Lower leg skin (tissue), 3 donors: Measurements from ENCODE around the gene CLSTN1.

Experiments used
- POLR2A ChIP-seq, 2 donors: fragments of 450-650 bp; IDR thresholded peaks; one replicate each; pipeline ENCODE4 v1.6.1; 2016 to 2017; ENCODE audit warnings: antibody characterized with exemption in 2 of 2, mild to moderate bottlenecking in 1 of 2, moderate library complexity in 1 of 2
- TF ChIP-seq, protein P1 (sequence below), 3 donors: fragments of 450-650 bp; IDR thresholded peaks; one replicate each; pipeline ENCODE4 v1.5.1; 2016; ENCODE audit warnings: antibody characterized with exemption in 3 of 3, mild to moderate bottlenecking in 3 of 3, moderate library complexity in 2 of 3

DNA sequence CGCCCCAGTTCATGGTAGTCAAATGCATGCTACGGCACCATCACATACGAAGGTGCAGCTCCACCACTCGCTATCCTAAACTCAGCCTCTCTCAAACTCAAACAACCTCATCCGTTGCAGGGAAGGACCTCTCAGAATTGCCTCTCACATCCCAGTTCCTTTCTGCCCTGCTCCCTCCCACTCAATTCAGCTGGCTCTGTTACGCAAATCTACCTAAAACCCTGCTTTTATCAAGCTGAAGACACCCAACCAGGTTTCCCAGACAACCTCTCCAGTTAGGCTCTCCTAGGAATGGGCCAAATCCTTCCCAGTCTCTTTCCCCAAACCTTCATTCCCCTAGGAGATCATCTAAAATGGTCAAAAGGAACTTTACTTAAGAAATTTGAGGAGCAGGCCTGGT lies 62.9 kb downstream of the CLSTN1 start:
- TF ChIP-seq, protein P1, sequence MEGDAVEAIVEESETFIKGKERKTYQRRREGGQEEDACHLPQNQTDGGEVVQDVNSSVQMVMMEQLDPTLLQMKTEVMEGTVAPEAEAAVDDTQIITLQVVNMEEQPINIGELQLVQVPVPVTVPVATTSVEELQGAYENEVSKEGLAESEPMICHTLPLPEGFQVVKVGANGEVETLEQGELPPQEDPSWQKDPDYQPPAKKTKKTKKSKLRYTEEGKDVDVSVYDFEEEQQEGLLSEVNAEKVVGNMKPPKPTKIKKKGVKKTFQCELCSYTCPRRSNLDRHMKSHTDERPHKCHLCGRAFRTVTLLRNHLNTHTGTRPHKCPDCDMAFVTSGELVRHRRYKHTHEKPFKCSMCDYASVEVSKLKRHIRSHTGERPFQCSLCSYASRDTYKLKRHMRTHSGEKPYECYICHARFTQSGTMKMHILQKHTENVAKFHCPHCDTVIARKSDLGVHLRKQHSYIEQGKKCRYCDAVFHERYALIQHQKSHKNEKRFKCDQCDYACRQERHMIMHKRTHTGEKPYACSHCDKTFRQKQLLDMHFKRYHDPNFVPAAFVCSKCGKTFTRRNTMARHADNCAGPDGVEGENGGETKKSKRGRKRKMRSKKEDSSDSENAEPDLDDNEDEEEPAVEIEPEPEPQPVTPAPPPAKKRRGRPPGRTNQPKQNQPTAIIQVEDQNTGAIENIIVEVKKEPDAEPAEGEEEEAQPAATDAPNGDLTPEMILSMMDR (IDR thresholded peaks at IDR 0.05), result no peak
- no peak for TF ChIP-seq POLR2A (IDR thresholded peaks at IDR 0.05)
